ENCODE data around the gene CCDC92. TPM values are rescaled to one million over a fixed set of nuclear protein-coding genes. Genes with fewer than 3 reads are reported as not detected.

CCDC92 gene
- total and polyA plus RNA-seq, 2 donors (not counting 3 experiments of a cell fraction or from before 2014, with no cell fraction given) = 41.2 to 41.6 TPM

GRCh38 chr12:124009781-124010180 lies 37.1 kb upstream of the CCDC92 start:
- Histone ChIP-seq H3K27me3 (ENCODE audit: control insufficient read depth in 2 of 2, insufficient read depth in 2 of 2, low read length in 2 of 2) (no peaks in the 10 kb centered on the region), H3K9ac (replicated peaks; ENCODE audit: extremely low read depth, insufficient read depth, low read length) (no peak overlapping the region), H3K9me3 (replicated peaks; ENCODE audit: control insufficient read depth, insufficient read depth, low read length) (no peaks in the 10 kb centered on the region), H3K4me3 (replicated peaks in 1 of 3; ENCODE audit: insufficient read depth in 1 of 3, low read depth in 1 of 3, low read length in 3 of 3) (no peak overlapping the region), H3K4me1 (ENCODE audit: control insufficient read depth, extremely low read depth, insufficient read depth, low read length) (no peaks in the 10 kb centered on the region), H4K20me1 (replicated peaks; ENCODE audit: control insufficient read depth, extremely low read depth, insufficient read depth, low read length) (no peaks in the 10 kb centered on the region), H3K79me2 (ENCODE audit: control insufficient read depth, insufficient read depth, low read length) (no peaks in the 10 kb centered on the region), H3K4me2 (ENCODE audit: insufficient read depth, low read length) (no peak overlapping the region), H3K36me3 (ENCODE audit: control insufficient read depth in 2 of 2, extremely low read depth in 1 of 2, insufficient read depth in 2 of 2, low read length in 2 of 2) (peaks cover 9 to 18% of the 10 kb centered on the region in 2 experiments), H3K27ac (ENCODE audit: insufficient read depth, low read depth, low read length) (no peak overlapping the region), H3K9me1 (replicated peaks; ENCODE audit: control insufficient read depth, extremely low read depth, insufficient read depth, low read length) (no peaks in the 10 kb centered on the region), H2AFZ (ENCODE audit: low read depth, low read length) (no peak overlapping the region)
- BruUV-seq (replicated peaks) = no TSS peak
- DNase-seq (ENCODE audit: low read depth, low spot score) = no peak
- ChIA-PET CTCF (no interaction called here), POLR2A (no interaction called here)
- dilution Hi-C loops (cut with MboI; ENCODE audit: extremely low pct_ligation_motif_present, low sequenced_read_pairs) = no loop called here
- no peak for FAIRE-seq
- intact Hi-C loops (cut with micrococcal nuclease) = no loop called here
- TF ChIP-seq POLR2AphosphoS5 (IDR thresholded peaks at IDR 0.05; ENCODE audit: insufficient read depth, low read depth, low read length) = no peak
- TF ChIP-seq CTCF (IDR thresholded peaks at IDR 0.05; ENCODE audit: extremely low read depth in 1 of 2, insufficient read depth in 1 of 2, low read depth in 1 of 2, low read length in 2 of 2) = no peak
- no peak for TF ChIP-seq EZH2 (IDR thresholded peaks at IDR 0.05; ENCODE audit: borderline replicate concordance, low read depth, low read length, severe bottlenecking)

- Histone ChIP-seq H4K20me1 (replicated peaks; ENCODE audit: control insufficient read depth, extremely low read depth, insufficient read depth, low read length) (no peaks in the 10 kb centered on the region), H2AFZ (ENCODE audit: low read depth, low read length) (no peak overlapping the region), H3K4me1 (ENCODE audit: control insufficient read depth, extremely low read depth, insufficient read depth, low read length) (no peaks in the 10 kb centered on the region), H3K9me3 (replicated peaks; ENCODE audit: control insufficient read depth, insufficient read depth, low read length) (no peaks in the 10 kb centered on the region), H3K27ac (ENCODE audit: insufficient read depth, low read depth, low read length) (no peak overlapping the region), H3K4me3 (replicated peaks in 1 of 3; ENCODE audit: insufficient read depth in 1 of 3, low read depth in 1 of 3, low read length in 3 of 3) (no peak overlapping the region), H3K4me2 (ENCODE audit: insufficient read depth, low read length) (no peak overlapping the region), H3K36me3 (ENCODE audit: control insufficient read depth in 2 of 2, extremely low read depth in 1 of 2, insufficient read depth in 2 of 2, low read length in 2 of 2) (peaks cover 9 to 18% of the 10 kb centered on the region in 2 experiments), H3K9me1 (replicated peaks; ENCODE audit: control insufficient read depth, extremely low read depth, insufficient read depth, low read length) (no peaks in the 10 kb centered on the region), H3K79me2 (ENCODE audit: control insufficient read depth, insufficient read depth, low read length) (no peaks in the 10 kb centered on the region), H3K27me3 (ENCODE audit: control insufficient read depth in 2 of 2, insufficient read depth in 2 of 2, low read length in 2 of 2) (no peaks in the 10 kb centered on the region), H3K9ac (replicated peaks; ENCODE audit: extremely low read depth, insufficient read depth, low read length) (no peak overlapping the region)
- POLR2A ChIA-PET = no interaction called here
- CTCF ChIA-PET = interaction anchor here (1.0 to 1.3 kb wide), 2 partner anchors 9 to 24 kb away, joined by 3 to 5 read pairs; no protein-coding TSS in a partner anchor
- TF ChIP-seq GATA2 (IDR thresholded peaks at IDR 0.05; ENCODE audit: insufficient read depth, insufficient read length, low read depth, low read length) (no peak), EZH2 (IDR thresholded peaks at IDR 0.05; ENCODE audit: borderline replicate concordance, low read depth, low read length, severe bottlenecking) (no peak), JUN (IDR thresholded peaks at IDR 0.05; ENCODE audit: borderline replicate concordance, insufficient read depth, insufficient read length, low read depth) (no peak), CTCF (IDR thresholded peaks at IDR 0.05; ENCODE audit: extremely low read depth in 1 of 2, insufficient read depth in 1 of 2, low read depth in 1 of 2, low read length in 2 of 2) (no peak), POLR2AphosphoS5 (IDR thresholded peaks at IDR 0.05; ENCODE audit: insufficient read depth, low read depth, low read length) (no peak), MAX (IDR thresholded peaks at IDR 0.05; ENCODE audit: insufficient read depth, insufficient read length) (no peak), POLR2A (IDR thresholded peaks at IDR 0.05; ENCODE audit: low read depth, low read length) (no peak), FOS (IDR thresholded peaks at IDR 0.05; ENCODE audit: borderline replicate concordance, insufficient read depth, low read length) (no peak), MYC (IDR thresholded peaks at IDR 0.05; ENCODE audit: low read depth, low read length) (no peak)
- no peak for FAIRE-seq
- intact Hi-C loops (cut with micrococcal nuclease) (no loop called here), dilution Hi-C loops (cut with MboI; ENCODE audit: extremely low pct_ligation_motif_present, low sequenced_read_pairs) (no loop called here)
- BruUV-seq (replicated peaks) = no TSS peak
- no peak for DNase-seq (ENCODE audit: low read depth, low spot score)
Observed at GRCh38 chr12:124008595-124008994, 36.0 kb upstream of the CCDC92 start.
